Left hindlimb (tissue), 1 donor: ENCODE measurements around the gene FOXL1.

Experiments used
- DNase-seq: peaks from one replicate; pipeline ENCODE4 v3.0.0-alpha.2; 2018

FOXL1 gene

DNA sequence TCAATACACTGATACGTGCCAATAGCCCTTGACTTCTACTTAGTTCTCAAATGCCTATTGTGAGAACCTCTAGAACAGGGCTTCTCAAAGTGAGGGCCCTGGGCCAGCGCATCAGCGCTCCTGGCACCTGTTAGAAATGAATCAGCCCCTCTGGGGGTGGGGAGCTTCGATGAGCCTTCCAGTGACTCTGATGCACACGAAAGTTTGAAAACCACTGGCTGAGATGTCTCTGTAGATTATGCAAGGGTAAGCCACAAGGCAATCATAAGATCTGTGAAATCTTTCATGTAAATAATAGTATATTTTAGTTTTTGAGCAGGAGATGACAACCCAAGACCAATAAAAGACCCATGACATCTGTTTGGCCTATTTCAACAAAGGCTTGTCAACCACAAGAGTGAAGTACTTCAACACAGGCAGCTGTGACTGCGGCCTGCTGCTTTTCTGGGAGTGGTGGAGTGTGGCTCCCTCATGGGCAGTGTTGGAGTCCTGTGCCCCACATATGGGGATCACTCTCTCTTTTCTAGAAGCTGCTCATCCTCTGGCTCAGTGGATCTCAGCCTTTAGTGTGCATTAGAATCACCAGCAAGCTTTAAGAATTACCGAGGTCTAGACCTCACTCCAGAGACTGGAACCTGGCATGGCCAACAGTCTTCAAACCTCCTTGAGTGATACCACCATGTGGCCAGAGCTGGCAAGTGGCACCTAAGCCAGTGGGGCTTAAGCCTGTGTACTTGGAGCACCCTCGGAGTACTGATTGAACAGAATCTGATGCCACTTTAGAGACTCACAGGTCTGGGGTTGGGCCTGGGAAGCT, 29.1 kb upstream of the FOXL1 start:
- peak; percentile 4 for DNase-seq

DNA sequence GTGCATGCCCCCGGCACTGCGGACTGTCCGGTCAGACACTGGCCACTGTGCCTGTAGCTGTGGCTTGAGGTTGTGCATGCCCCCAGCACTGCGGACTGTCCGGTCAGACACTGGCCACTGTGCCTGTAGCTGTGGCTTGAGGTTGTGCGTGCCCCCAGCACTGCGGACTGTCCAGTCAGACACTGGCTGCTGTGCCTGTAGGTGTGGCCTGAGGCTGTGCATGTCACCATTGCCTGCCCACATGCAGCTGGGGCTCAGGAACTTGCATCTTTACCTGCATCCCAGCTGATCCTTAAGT, 28.5 kb upstream of the FOXL1 start:
- no peak for DNase-seq

DNA sequence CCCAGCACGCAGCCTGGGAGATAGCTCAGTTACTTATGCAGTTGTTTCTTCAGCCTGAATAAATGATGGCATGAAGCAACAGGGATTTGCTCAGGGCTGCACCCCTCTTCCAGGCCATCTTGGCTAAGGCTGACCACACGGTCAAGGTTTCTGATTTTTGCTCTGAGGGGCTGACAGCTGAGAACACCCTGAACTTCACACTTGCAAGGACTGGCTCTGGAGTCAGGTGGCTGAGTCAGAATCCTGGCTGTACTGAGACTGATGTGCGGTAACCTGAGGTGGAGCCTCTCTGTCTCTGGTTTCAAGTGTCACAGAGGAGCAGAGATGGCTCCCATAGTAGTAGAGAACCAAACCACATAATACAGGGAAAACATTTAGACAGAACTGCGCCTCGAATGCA, 28.1 kb upstream of the FOXL1 start:
- no peak for DNase-seq

GRCh38 chr16:86553356-86553755, 25.0 kb upstream of the FOXL1 start:
- DNase-seq: peak; percentile 31

DNA sequence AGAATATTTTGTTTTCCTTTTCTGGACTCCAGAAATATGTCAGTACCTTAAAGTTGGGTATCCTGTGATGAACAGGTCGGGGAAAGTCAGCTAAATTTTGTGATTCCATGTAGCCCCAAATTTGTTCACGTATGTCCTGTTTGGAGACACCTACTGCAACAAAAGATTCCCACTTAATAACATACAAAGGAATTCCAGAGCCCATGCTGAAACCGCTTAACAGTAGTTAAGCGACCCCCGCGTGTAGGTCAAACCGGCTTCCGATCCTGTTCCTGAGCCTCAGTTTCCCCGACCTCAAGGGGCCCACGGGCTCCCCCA, 23.8 kb upstream of the FOXL1 start:
- DNase-seq: no peak

DNA sequence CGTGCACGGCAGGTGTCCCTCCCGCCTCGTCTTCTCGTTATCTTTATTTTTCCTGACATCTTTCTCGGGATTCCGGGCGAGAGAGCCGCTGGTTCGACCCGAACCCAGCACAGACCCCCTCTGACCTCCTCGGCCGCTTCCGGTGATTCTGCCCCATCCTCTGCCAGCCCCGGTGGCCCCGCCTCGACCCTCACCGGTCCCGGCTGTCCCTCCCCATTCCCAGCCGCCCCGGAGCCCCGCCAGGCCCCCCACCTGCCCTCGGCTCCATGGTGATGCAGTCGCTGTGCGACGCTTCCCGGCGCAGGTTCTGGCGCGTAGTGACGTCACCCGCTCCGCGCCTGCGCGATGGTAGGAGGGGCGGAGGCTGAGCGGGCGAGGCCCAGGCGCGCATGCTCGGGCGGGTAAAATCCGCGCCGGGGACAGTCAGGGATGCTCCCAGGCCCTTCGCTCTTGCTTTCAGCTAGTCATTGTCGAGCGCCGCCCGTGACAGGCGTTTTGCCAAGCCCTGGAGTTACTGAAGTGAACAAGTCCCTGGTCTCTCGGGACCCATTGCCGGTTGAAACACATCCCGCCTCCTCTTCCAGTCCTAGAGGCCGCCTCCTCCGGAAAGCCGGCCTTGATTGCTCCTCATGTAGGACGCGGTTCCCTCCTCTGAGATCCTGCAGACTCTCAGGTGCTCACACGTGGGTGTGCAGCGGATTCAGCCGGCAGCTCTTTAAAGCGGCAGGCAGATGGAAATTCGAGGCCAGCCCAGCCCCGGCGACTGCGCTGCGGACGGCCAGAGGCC, 23.2 kb upstream of the FOXL1 start, which contains the start of gene MTHFSD:
Gene MTHFSD (minus strand): TSS at position 319 of the 787 bp plus-strand sequence. CDS start 51 bp downstream, at position 268.
- peak; percentile 96 for DNase-seq

GRCh38 chr16:86555704-86556075, 22.7 kb upstream of the FOXL1 start:
- peak; percentile 31 for DNase-seq

- no peak for DNase-seq
Observed at GRCh38 chr16:86556576-86556975, 21.8 kb upstream of the FOXL1 start.

DNA sequence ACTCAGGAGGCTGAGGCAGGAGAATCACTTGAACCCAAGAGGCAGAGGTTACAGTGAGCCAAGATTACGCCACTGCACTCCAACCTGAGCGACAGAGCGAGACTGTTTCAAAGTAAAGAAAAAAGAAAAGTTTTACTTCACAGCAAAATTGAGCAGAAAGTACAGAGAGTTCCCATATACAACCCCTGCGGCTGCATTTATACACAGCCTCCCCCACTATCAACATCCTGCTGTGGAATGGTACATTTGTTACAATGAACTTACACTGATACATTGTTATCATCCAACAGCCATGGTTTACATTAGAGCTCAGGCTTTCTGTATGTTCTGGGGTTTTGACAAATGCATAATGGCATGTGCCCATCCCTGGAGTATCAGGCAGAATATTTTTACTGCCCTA, 20.8 kb upstream of the FOXL1 start:
- no peak for DNase-seq

GRCh38 chr16:86558355-86559193, 19.8 kb upstream of the FOXL1 start:
- DNase-seq: no peak

DNA sequence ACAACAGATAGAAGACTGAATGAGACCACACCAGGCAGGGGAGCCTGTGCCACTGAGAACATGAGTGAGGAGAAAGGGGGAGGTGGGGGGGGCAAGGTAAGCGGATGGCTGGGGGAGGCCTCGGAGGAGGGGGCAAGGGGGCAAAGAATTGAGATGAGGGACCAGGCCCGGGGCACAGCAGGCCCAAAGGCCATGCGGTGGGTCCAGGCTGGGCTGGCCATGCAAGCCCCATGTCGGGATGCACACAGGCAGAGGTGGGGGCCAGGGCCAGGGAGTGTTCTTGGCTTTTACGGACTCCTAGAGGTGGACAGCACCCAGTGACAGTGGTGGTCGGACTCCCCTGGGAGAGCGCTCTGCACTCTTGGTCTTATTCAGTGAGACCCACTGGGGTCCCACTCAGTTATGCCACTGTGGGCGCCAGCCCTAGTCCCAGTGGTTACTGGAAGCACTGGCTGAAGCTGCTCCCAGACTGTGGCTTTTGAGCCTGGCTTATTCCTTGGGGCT, 18.5 kb upstream of the FOXL1 start:
- DNase-seq: no peak

GRCh38 chr16:86562356-86562755, 16.0 kb upstream of the FOXL1 start:
- no peak for DNase-seq

GRCh38 chr16:86563469-86564345, 14.6 kb upstream of the FOXL1 start:
- DNase-seq: peak; percentile 88

DNA sequence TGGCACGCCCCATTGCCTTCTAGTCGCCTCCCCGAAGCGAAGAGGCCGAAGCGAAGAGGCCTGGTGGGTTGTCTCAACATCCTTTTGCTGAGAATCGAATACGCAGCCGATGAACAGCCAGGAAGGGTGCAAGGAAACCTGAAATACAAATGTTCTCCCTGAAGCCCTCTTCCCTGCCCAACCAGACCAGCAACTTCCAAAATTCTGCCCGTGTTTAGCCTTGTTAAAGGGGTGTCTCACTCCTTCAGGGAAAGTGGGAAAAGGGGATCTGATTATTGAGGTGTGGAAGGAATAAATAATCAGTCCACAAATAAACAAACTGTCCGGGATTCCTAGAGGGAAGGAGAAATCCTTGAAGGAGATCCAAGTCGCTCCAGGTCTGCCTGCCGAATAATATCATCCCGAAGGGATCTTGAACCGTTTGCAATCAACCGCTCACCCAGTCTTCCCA, 13.1 kb upstream of the FOXL1 start:
- no peak for DNase-seq

GRCh38 chr16:86565644-86566511, 12.5 kb upstream of the FOXL1 start:
- DNase-seq: no peak

DNA sequence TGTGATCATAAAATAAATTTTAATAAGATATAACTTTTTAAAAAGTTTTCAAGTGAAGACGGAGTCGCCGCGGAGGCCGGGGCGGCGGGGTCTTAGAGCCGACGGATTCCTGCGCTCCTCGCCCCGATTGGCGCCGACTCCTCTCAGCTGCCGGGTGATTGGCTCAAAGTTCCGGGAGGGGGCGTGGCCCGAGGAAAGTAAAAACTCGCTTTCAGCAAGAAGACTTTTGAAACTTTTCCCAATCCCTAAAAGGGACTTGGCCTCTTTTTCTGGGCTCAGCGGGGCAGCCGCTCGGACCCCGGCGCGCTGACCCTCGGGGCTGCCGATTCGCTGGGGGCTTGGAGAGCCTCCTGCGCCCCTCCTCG, 11.8 kb upstream of the FOXL1 start, which contains the start of gene FOXC2:
Gene FOXC2 (plus strand): TSS at position 229 of the 365 bp plus-strand sequence. CDS start 507 bp downstream, outside the sequence.
- peak; percentile 93 for DNase-seq

- peak; percentile 62 for DNase-seq
Observed at GRCh38 chr16:86566966-86567700, 11.2 kb upstream of the FOXL1 start.

- no peak for DNase-seq
Observed at GRCh38 chr16:86567701-86568581, 10.4 kb upstream of the FOXL1 start.
